SK-N-DZ (cell line): ENCODE data around the gene CACNA1E.
"Not testable (repeated sequence)": the region's sequence is repeated elsewhere in the genome, so short reads cannot be mapped to it uniquely, and the experiment has no call there.

ENCODE experiments used
- DNase-seq: peaks from one replicate; pipeline ENCODE4 v3.0.0-alpha.2; 2015; ENCODE audit warnings: low spot score

CACNA1E gene

GRCh38 chr1:181516706-181517105 lies 33.4 kb downstream of the CACNA1E start:
- no peak for DNase-seq

- no peak for DNase-seq
These were observed 34.0 kb downstream of the CACNA1E start for GRCh38 chr1:181517181-181517875.

GRCh38 chr1:181518152-181518551 lies 34.8 kb downstream of the CACNA1E start:
- no peak for DNase-seq

- DNase-seq, result no peak
These were observed 39.5 kb downstream of the CACNA1E start for GRCh38 chr1:181522864-181523263.

GRCh38 chr1:181525104-181525721 lies 41.9 kb downstream of the CACNA1E start:
- no peak for DNase-seq

GRCh38 chr1:181528241-181528640 lies 44.9 kb downstream of the CACNA1E start:
- DNase-seq, result not testable (repeated sequence)

GRCh38 chr1:181531441-181531840 lies 48.1 kb downstream of the CACNA1E start:
- DNase-seq, result no peak

- no peak for DNase-seq
These were observed 48.8 kb downstream of the CACNA1E start for GRCh38 chr1:181531951-181532600.

GRCh38 chr1:181538836-181539235 lies 55.5 kb downstream of the CACNA1E start:
- DNase-seq, result no peak

- no peak for DNase-seq
These were observed 58.1 kb downstream of the CACNA1E start for GRCh38 chr1:181541458-181541857.

- DNase-seq, result no peak
These were observed 58.6 kb downstream of the CACNA1E start for GRCh38 chr1:181541947-181542346.

GRCh38 chr1:181542406-181542805 lies 59.1 kb downstream of the CACNA1E start:
- DNase-seq, result not testable (repeated sequence)

- no peak for DNase-seq
These were observed 62.1 kb downstream of the CACNA1E start for GRCh38 chr1:181545395-181545794.

- DNase-seq, result no peak
These were observed 65.2 kb downstream of the CACNA1E start for GRCh38 chr1:181548497-181548896.

GRCh38 chr1:181551249-181551648 lies 67.9 kb downstream of the CACNA1E start:
- DNase-seq, result no peak

GRCh38 chr1:181551754-181552153 lies 68.4 kb downstream of the CACNA1E start:
- DNase-seq, result no peak

- DNase-seq, result no peak
These were observed 71.1 kb downstream of the CACNA1E start for GRCh38 chr1:181554465-181554864.

GRCh38 chr1:181556631-181557030 lies 73.3 kb downstream of the CACNA1E start:
- no peak for DNase-seq

- no peak for DNase-seq
These were observed 74.0 kb downstream of the CACNA1E start for GRCh38 chr1:181557313-181557712.

- DNase-seq, result no peak
These were observed 75.1 kb downstream of the CACNA1E start for GRCh38 chr1:181558416-181558815.

GRCh38 chr1:181559142-181559541 lies 75.8 kb downstream of the CACNA1E start:
- DNase-seq, result no peak

GRCh38 chr1:181562395-181562794 lies 79.1 kb downstream of the CACNA1E start:
- DNase-seq, result no peak

- no peak for DNase-seq
These were observed 85.4 kb downstream of the CACNA1E start for GRCh38 chr1:181568736-181569135.
